Omental fat pad (tissue), 4 donors: ENCODE measurements around the gene MRPL23. TPM values are rescaled to one million over a fixed set of nuclear protein-coding genes. Genes with fewer than 3 reads are reported as not detected.

Experiments used
- ATAC-seq: fragments of 150-250 bp; one replicate; pipeline ENCODE4 v1.9.1; 2016; ENCODE audit warnings: mild to moderate bottlenecking, moderate library complexity; ENCODE audit not compliant: low FRiP score
- DNase-seq: peaks from one replicate; pipeline ENCODE4 v3.0.0-alpha.2; 2019; ENCODE audit warnings: low spot score
- CTCF ChIP-seq, 3 donors: fragments of 450-650 bp; IDR thresholded peaks; one replicate each; pipeline ENCODE4 v1.5.1; 2016 to 2017; ENCODE audit warnings: antibody characterized with exemption in 3 of 3, mild to moderate bottlenecking in 3 of 3, moderate library complexity in 2 of 3
- total RNA-seq, 4 donors: library from RNA; depleted of rRNA; stranded (reverse); fragments of >200 nt; gene quantifications; one replicate each; pipeline ENCODE4 v1.1.0, GENCODE V29; 2016

The MRPL23 gene
- total RNA-seq, 4 donors from 2014 or later, result 82.3 to 114 (median 111) TPM

GRCh38 chr11:1994121-1994520, 47.0 kb downstream of the MRPL23 start:
- DNase-seq, result no peak
- no peak for ATAC-seq
- no peak for TF ChIP-seq CTCF (IDR thresholded peaks at IDR 0.05)

- no peak for TF ChIP-seq CTCF (IDR thresholded peaks at IDR 0.05)
- no peak for DNase-seq
- ATAC-seq, result peak; percentile 64
Measured at GRCh38 chr11:1997755-1998154, 50.6 kb downstream of the MRPL23 start, which contains the start of gene H19. TSS of gene H19 (minus strand) at chr11:1997842.

- ATAC-seq, result no peak
- no peak for TF ChIP-seq CTCF (IDR thresholded peaks at IDR 0.05)
Measured at GRCh38 chr11:1998290-1998689, 51.2 kb downstream of the MRPL23 start.

GRCh38 chr11:1998861-1999260, 51.7 kb downstream of the MRPL23 start:
- no peak for DNase-seq
- ATAC-seq, result no peak
- no peak for TF ChIP-seq CTCF (IDR thresholded peaks at IDR 0.05)

More at GRCh38 chr11:1998290-1998689, 51.2 kb downstream of the MRPL23 start:
- DNase-seq, result no peak

- DNase-seq, result no peak
- no peak for ATAC-seq
- no peak for TF ChIP-seq CTCF (IDR thresholded peaks at IDR 0.05)
Measured at GRCh38 chr11:2002042-2002776, 55.1 kb downstream of the MRPL23 start.

- TF ChIP-seq CTCF (IDR thresholded peaks at IDR 0.05), result no peak
- ATAC-seq, result no peak
- DNase-seq, result no peak
Measured at GRCh38 chr11:2002807-2003206, 55.7 kb downstream of the MRPL23 start.

- DNase-seq (no peak), ATAC-seq (no peak)
- no peak for TF ChIP-seq CTCF (IDR thresholded peaks at IDR 0.05)
Measured at GRCh38 chr11:2004466-2004865, 57.3 kb downstream of the MRPL23 start.
